Measurements from ENCODE around the gene XPO5. TPM values are rescaled to one million over a fixed set of nuclear protein-coding genes. Genes with fewer than 3 reads are reported as not detected.

Gene XPO5
- total RNA-seq, 1 donor, result 29.0 TPM

DNA sequence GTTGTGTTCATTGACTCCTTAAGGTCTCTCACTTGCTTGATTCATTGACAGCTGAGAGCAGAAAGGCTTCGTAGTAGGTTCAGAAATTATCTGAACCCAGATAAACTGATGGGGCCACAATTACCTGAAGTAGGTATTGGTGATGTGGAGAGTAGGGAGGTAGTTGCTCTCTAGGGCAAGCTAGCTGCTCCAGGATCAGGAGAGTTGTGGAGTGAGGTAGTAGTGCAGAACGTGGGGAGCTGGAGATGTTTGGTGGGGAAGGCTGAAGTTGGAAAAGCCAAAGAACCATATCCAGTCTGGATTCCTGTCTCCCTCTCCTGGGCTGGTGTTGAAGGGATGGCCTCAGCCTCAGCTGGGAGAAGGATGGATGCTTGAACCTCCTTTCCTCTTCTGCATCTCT lies 82.6 kb downstream of the XPO5 start:
- DNase-seq (ENCODE audit: low read depth), result no peak
- TF ChIP-seq CTCF (IDR thresholded peaks at IDR 0.05; ENCODE audit: insufficient read depth, low read length), result no peak
- no peak overlapping the region for H3K4me3 ChIP-seq (ENCODE audit: low read depth, low read length)

GRCh38 chr6:43492673-43493072 lies 83.2 kb downstream of the XPO5 start:
- H3K4me3 ChIP-seq (ENCODE audit: low read depth, low read length), result no peak overlapping the region
- DNase-seq (ENCODE audit: low read depth), result no peak

GRCh38 chr6:43491750-43492661 lies 83.8 kb downstream of the XPO5 start:
- peak; percentile 73 for DNase-seq (ENCODE audit: low read depth)
- TF ChIP-seq CTCF (IDR thresholded peaks at IDR 0.05; ENCODE audit: insufficient read depth, low read length), result no peak
- H3K4me3 ChIP-seq (ENCODE audit: low read depth, low read length), result no peak overlapping the region

More at GRCh38 chr6:43492673-43493072, 83.2 kb downstream of the XPO5 start:
- no peak for TF ChIP-seq CTCF (IDR thresholded peaks at IDR 0.05; ENCODE audit: insufficient read depth, low read length)

GRCh38 chr6:43490523-43490939 lies 85.3 kb downstream of the XPO5 start:
- peak; percentile 47 for DNase-seq (ENCODE audit: low read depth)
- TF ChIP-seq CTCF (IDR thresholded peaks at IDR 0.05; ENCODE audit: insufficient read depth, low read length), result no peak
- H3K4me3 ChIP-seq (ENCODE audit: low read depth, low read length), result no peak overlapping the region

DNA sequence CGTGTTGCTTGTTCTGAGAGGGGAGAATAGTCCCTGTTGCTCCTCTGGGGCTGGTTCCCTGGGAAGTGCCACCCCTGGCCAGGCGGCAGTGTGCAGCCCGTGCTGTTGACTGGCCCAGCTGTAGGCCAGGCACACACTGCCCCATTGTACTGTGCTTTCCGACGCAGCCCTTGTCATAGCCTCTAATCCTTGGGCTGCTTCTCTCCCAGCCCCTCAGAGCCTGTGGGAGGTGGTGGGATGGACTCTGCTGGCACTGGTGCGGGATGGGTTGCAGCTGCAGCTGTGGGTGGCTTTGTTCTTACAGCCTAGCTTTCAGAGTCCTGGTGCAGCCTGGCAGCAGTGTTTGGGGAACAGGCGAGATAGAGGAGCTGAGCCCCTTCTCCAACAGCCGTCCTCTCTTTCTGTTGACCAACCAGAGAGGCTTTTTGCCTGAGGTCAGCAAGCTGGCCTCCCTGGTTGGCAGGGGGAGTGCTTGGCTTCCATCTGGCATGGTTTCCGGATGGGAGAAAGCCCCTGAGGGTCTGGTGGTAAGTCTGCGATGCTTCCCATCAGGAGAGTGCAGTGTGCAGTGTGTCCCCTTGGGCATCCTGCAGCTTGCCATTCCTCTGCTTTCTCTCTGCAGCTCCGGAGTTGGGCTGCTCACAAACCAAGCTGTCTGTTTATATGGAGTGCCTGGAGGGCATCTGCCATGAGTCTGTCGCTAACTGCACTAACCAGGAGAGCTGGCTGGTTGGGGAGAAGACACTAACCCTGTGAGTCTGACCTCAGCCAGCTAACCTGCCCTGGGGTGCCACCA lies 86.4 kb downstream of the XPO5 start:
- no peak overlapping the region for H3K4me3 ChIP-seq (ENCODE audit: low read depth, low read length)
- no peak for DNase-seq (ENCODE audit: low read depth)
- TF ChIP-seq CTCF (IDR thresholded peaks at IDR 0.05; ENCODE audit: insufficient read depth, low read length), result no peak

GRCh38 chr6:43488667-43489276 lies 87.1 kb downstream of the XPO5 start:
- no peak overlapping the region for H3K4me3 ChIP-seq (ENCODE audit: low read depth, low read length)
- no peak for DNase-seq (ENCODE audit: low read depth)
- no peak for TF ChIP-seq CTCF (IDR thresholded peaks at IDR 0.05; ENCODE audit: insufficient read depth, low read length)

Measured in fibroblast of the aortic adventitia (primary cell).